Measurements from ENCODE around the gene ABCD1. TPM values are rescaled to one million over a fixed set of nuclear protein-coding genes. Genes with fewer than 3 reads are reported as not detected.
A peak's percentile ranks its signal among the peaks of the same experiment; 100 is the strongest.

The ABCD1 gene
- polyA plus RNA-seq, 1 donor from 2014 or later, result 3.6 TPM

DNA sequence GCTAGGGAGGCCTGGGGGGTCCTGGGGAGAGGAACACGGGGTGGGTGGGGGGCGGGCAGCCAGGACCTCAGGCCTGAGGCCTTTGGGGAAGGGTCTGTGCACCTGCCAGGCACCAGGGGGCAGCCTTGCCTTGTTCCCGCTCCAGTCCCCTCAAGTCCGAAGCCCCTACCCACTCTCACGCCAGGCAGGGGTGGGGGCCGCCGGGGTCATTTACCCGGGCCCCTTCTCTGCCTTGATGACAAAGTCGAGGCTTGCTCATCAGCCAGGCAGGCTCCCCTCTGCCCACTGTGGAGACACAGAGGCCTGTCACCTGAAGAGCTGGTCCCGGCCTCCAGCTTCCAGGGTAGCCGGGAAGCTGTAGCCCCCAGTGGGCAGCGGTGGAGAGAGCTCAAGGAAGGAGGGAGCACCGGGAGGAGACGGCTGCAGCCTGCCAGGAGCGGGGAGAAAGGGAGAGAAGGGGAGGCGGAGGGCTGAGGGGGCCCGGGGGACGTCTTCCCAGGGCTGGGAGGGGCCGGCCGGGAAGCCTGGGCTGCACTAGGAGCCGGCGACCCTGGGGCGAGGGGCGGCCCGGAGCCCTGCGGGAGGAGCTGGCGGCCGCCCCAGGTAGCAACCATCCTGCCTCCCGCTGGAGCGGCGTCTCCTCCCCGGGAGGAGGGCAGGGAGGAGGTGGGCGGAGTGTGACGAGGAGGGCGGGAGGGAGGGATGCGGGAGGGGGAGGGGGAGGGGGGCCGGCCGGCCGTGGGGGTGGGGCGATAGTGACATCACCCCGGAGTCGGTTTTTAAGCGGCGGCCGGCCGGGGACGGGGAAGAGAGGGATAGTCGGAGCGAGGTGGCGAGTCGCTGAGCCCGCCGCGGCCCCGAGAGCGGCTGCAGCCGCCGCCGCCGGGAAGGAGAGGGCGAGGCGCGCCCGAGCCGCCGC, 37.3 kb upstream of the ABCD1 start, which contains the start of gene SLC6A8:
TSS of gene SLC6A8 (plus strand) at position 806 of the 919 bp plus-strand sequence. CDS start 649 bp downstream, outside the sequence.
- H3F3A ChIP-seq (ENCODE audit: insufficient read depth, low read length, poor library complexity, severe bottlenecking), result no peaks in the 10 kb centered on the region
- H3K4me2 ChIP-seq (ENCODE audit: low read length), result no peak within 1 kb of the TSS
- H3K9me3 ChIP-seq (ENCODE audit: low read length), result no peaks in the 10 kb centered on the region
- peak within 1 kb of the TSS; percentile 85 for H3K9ac ChIP-seq (ENCODE audit: low read length)
- peak within 1 kb of the TSS; percentile 83 for H3K27ac ChIP-seq (ENCODE audit: low read length)
- no peak within 1 kb of the TSS for H2AFZ ChIP-seq (ENCODE audit: low read depth, low read length)
- no peaks in the 10 kb centered on the region for H3K27me3 ChIP-seq (ENCODE audit: insufficient read depth, low read depth, low read length)
- TF ChIP-seq CTCF (IDR thresholded peaks at IDR 0.05; ENCODE audit: poor library complexity, severe bottlenecking) (peak; percentile 37), SMC3 (conservative IDR thresholded peaks at IDR 0.05; ENCODE audit: poor library complexity) (no peak), POLR2AphosphoS5 (IDR thresholded peaks at IDR 0.05) (peak; percentile 68), REST (IDR thresholded peaks at IDR 0.05; ENCODE audit: borderline replicate concordance) (peak; percentile 34), TAF1 (IDR thresholded peaks at IDR 0.05; ENCODE audit: low read depth) (no peak), EZH2 (IDR thresholded peaks at IDR 0.05; ENCODE audit: borderline replicate concordance, insufficient read depth, low read length, poor library complexity, severe bottlenecking) (no peak), MXI1 (conservative IDR thresholded peaks at IDR 0.05; ENCODE audit: poor library complexity, severe bottlenecking) (no peak), RAD21 (conservative IDR thresholded peaks at IDR 0.05) (no peak), EP300 (conservative IDR thresholded peaks at IDR 0.05; ENCODE audit: poor library complexity, severe bottlenecking) (no peak)
- H3K79me2 ChIP-seq (replicated peaks; ENCODE audit: insufficient read depth, low read length), result peaks cover 9% of the 10 kb centered on the region
- H3K36me3 ChIP-seq (ENCODE audit: insufficient read depth, low read length), result no peaks in the 10 kb centered on the region
- H4K20me1 ChIP-seq (ENCODE audit: insufficient read depth), result peaks cover 4% of the 10 kb centered on the region
- peak within 1 kb of the TSS; percentile 67 for H3K4me3 ChIP-seq (ENCODE audit: low read length)
- H3K9me2 ChIP-seq (ENCODE audit: insufficient read depth, low read length), result no peaks in the 10 kb centered on the region

- H3K27me3 ChIP-seq (ENCODE audit: insufficient read depth, low read depth, low read length), result no peaks in the 10 kb centered on the region
- H3K9me3 ChIP-seq (ENCODE audit: low read length), result no peaks in the 10 kb centered on the region
- peaks cover 4% of the 10 kb centered on the region for H4K20me1 ChIP-seq (ENCODE audit: insufficient read depth)
- no peak overlapping the region for H3K4me3 ChIP-seq (ENCODE audit: low read length)
- no peak overlapping the region for H3K4me2 ChIP-seq (ENCODE audit: low read length)
- H3K36me3 ChIP-seq (ENCODE audit: insufficient read depth, low read length), result no peaks in the 10 kb centered on the region
- peaks cover 9% of the 10 kb centered on the region for H3K79me2 ChIP-seq (replicated peaks; ENCODE audit: insufficient read depth, low read length)
- no peaks in the 10 kb centered on the region for H3F3A ChIP-seq (ENCODE audit: insufficient read depth, low read length, poor library complexity, severe bottlenecking)
- H3K27ac ChIP-seq (ENCODE audit: low read length), result no peak overlapping the region
- H3K9ac ChIP-seq (ENCODE audit: low read length), result no peak overlapping the region
- no peaks in the 10 kb centered on the region for H3K9me2 ChIP-seq (ENCODE audit: insufficient read depth, low read length)
- TF ChIP-seq TAF1 (IDR thresholded peaks at IDR 0.05; ENCODE audit: low read depth) (no peak), EZH2 (IDR thresholded peaks at IDR 0.05; ENCODE audit: borderline replicate concordance, insufficient read depth, low read length, poor library complexity, severe bottlenecking) (no peak), REST (IDR thresholded peaks at IDR 0.05; ENCODE audit: borderline replicate concordance) (no peak), POLR2AphosphoS5 (IDR thresholded peaks at IDR 0.05) (no peak), MXI1 (conservative IDR thresholded peaks at IDR 0.05; ENCODE audit: poor library complexity, severe bottlenecking) (no peak), EP300 (conservative IDR thresholded peaks at IDR 0.05; ENCODE audit: poor library complexity, severe bottlenecking) (no peak), RAD21 (conservative IDR thresholded peaks at IDR 0.05) (no peak), SMC3 (conservative IDR thresholded peaks at IDR 0.05; ENCODE audit: poor library complexity) (no peak), CTCF (IDR thresholded peaks at IDR 0.05; ENCODE audit: poor library complexity, severe bottlenecking) (no peak)
- H2AFZ ChIP-seq (ENCODE audit: low read depth, low read length), result no peak overlapping the region
Measured at GRCh38 chrX:153688071-153688470, 36.6 kb upstream of the ABCD1 start.

All from neural cell (in vitro differentiated cells).